GM19099 (cell line): ENCODE measurements around the gene PTPN9.

Experiments used
- POLR2A ChIP-seq: IDR thresholded peaks from 3 replicates; pipeline ENCODE4 v1.6.1; 2011; ENCODE audit warnings: low read depth; ENCODE audit not compliant: insufficient read length; ENCODE audit errors: extremely low read depth

The PTPN9 gene

GRCh38 chr15:75578948-75579920 is at the start of gene PTPN9:
TSS of gene PTPN9 (minus strand) at chr15:75579315. CDS start at chr15:75578776, 539 bp downstream.
- TF ChIP-seq POLR2A: peak; percentile 60

GRCh38 chr15:75625542-75626347 is 46.6 kb upstream of the PTPN9 start, which contains the start of gene SNUPN:
TSS of gene SNUPN (minus strand) at chr15:75625725. CDS start at chr15:75621051, 4,674 bp downstream.
- peak; percentile 91 for TF ChIP-seq POLR2A

- TF ChIP-seq POLR2A: no peak
Measured at GRCh38 chr15:75622505-75622904, 43.4 kb upstream of the PTPN9 start.

GRCh38 chr15:75620841-75621391 is 41.8 kb upstream of the PTPN9 start:
- no peak for TF ChIP-seq POLR2A

- no peak for TF ChIP-seq POLR2A
Measured at GRCh38 chr15:75620058-75620820, 41.1 kb upstream of the PTPN9 start.

- TF ChIP-seq POLR2A: no peak
Measured at GRCh38 chr15:75616766-75617165, 37.7 kb upstream of the PTPN9 start.

GRCh38 chr15:75606711-75607699 is 27.9 kb upstream of the PTPN9 start:
- no peak for TF ChIP-seq POLR2A

- TF ChIP-seq POLR2A: no peak
Measured at GRCh38 chr15:75606026-75606425, 26.9 kb upstream of the PTPN9 start.

GRCh38 chr15:75599401-75599800 is 20.3 kb upstream of the PTPN9 start:
- no peak for TF ChIP-seq POLR2A

GRCh38 chr15:75598361-75598760 is 19.2 kb upstream of the PTPN9 start:
- no peak for TF ChIP-seq POLR2A

GRCh38 chr15:75597667-75598341 is 18.7 kb upstream of the PTPN9 start:
- TF ChIP-seq POLR2A: no peak

- TF ChIP-seq POLR2A: no peak
Measured at GRCh38 chr15:75596703-75597345, 17.7 kb upstream of the PTPN9 start.
